DOHH2 (cell line): ENCODE measurements around the gene CALML6.

Experiments used
- CTCF ChIP-seq: fragments of 200-600 bp; sonication (generic); IDR thresholded peaks from one replicate; pipeline ENCODE4 v1.5.1; 2014; ENCODE audit warnings: antibody characterized with exemption, mild to moderate bottlenecking, low read depth, low read length; ENCODE audit not compliant: poor library complexity, severe bottlenecking
- EZH2phosphoT487 ChIP-seq: fragments of 200-600 bp; sonication (generic); IDR thresholded peaks from 2 replicates; pipeline ENCODE4 v1.6.1; 2017; ENCODE audit warnings: borderline replicate concordance, mild to moderate bottlenecking, antibody characterized with exemption, low read length, moderate library complexity, mixed read lengths

GRCh38 chr1:1901641-1902294, 13.3 kb upstream of the CALML6 start:
- no peak for TF ChIP-seq CTCF
- TF ChIP-seq EZH2phosphoT487, result no peak
